T-helper 1 cell treated with Interleukin-12 subunit alpha and Interleukin-12 subunit beta and Interleukin-4 antibody, amounts not matched to agents 30 ng/mL and 1 ng/mL, for 36 hours (primary cell): Measurements from ENCODE around the gene SH3GLB2. TPM values are rescaled to one million over a fixed set of nuclear protein-coding genes. Genes with fewer than 3 reads are reported as not detected.

Experiments used
- intact Hi-C: fragments of 100-400 bp; cut with micrococcal nuclease; formaldehyde crosslinking; loops from one replicate; pipeline ENCODE4 v1.15.1; 2024
- total RNA-seq: library from RNA; stranded (reverse); gene quantifications from 2 replicates; pipeline ENCODE4 v1.2.3, GENCODE V29; 2022

SH3GLB2 gene
- total RNA-seq, 1 donor from 2014 or later, result 93.5 TPM

DNA sequence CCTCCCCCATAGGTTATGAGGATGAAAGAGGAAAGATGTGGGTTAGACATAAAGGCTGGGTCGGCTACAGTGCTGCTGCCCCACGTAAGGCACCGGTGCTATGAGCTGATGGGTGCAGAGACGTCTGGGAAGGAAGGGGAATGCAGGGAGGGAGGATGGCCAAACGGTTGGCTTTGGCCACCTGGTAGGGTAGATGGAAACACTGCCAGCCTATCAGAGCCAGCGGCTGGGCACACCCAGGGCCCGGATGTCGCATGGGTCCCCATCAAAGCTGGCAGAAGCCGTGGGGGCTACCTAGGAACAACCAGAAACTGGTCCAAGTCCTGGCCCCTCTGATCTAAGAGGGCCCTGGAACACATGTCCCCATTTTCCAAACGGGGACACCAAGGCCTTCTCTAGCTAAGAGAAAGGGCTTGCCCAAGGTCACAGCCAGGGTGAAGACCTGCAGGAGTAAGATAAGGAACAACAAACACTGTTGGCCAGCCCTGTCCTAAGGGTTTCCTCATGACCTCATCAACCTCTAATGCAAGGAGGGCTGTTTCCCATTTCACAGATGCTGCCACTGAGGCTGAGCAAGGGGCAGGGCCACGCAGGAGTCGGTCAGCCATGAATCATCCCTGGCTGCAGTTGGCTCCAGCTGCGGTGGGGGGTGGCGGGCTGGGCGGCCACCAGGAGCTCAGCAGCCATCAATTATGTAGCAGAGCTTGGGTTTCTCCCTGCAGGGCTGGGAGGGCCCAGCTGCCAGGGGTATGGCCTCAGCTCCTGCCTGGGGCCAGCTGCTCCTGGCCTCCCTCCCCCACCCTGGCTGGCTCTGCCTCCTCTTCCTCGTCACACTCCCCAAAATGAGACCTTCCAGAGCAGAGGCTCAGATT lies 4.9 kb downstream of the SH3GLB2 start:
- intact Hi-C loops, result loop anchor here (10.0 kb wide), 1 partner anchor 1248 kb away; the partner anchor contains the start of gene SH2D3C

DNA sequence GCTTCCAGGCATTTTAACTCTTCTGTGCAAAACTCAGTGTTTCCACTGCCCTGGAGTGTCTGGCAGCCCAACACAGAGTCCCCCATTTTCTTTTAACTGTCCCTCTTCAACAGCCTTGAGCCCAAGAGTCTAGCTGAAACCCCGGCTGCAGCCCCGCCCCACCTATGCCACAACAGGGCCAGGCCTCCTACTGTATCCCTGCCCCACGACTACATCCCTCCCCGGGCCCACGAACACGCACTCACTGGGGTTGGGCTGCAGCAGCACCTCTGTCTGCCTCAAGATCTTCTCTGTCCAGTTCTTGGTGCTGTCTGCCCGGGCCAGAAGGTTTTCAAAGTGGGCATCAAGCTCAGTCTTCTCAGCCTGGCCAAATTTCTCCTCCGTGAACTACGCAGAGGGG lies 6.1 kb downstream of the SH3GLB2 start:
- intact Hi-C loops, result loop anchor here (10.0 kb wide), 1 partner anchor 1247 kb away; the partner anchor contains the start of gene SH2D3C

DNA sequence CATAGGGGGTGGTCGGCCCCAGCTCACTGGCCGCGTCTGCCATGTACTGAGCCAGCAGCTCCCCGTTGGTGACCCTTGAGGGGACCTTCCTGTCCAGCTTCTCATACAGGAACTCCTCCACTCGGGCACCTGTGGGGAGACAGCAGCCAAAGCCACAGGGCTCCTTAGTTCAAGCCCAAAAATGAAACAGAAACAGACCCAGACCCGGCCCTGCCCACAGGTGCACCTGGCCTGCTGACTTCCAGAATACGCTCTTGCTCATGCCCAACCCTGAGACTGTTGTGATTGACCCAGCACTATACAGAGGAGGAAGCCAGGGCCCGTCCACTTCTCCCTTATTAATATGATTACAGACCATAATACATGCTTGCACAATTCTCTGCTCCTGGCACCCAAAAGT lies 7.0 kb downstream of the SH3GLB2 start:
- intact Hi-C loops, result loop anchor here (10.0 kb wide), 1 partner anchor 1246 kb away; the partner anchor contains the start of gene SH2D3C

DNA sequence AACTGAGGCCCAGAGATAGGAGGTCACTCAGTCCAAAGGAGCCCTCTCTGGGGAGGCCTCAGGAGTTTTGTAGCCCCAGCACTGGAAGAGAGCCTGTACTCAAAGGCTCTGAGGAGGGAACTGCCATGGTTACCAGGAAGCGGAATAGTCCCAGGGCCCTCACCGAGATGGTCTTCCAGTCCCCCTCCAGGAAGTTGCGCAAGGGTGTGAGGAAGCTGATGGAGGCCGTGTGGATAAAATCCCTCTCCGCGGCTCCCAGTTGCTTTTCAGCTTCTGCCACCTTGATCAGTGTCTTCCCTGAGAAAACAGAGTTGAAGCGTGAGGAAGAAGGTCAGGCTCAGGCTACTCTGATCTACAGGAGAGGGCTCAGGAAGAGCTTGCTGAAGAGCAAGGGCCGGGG lies 13.5 kb downstream of the SH3GLB2 start:
- intact Hi-C loops, result no loop called here

DNA sequence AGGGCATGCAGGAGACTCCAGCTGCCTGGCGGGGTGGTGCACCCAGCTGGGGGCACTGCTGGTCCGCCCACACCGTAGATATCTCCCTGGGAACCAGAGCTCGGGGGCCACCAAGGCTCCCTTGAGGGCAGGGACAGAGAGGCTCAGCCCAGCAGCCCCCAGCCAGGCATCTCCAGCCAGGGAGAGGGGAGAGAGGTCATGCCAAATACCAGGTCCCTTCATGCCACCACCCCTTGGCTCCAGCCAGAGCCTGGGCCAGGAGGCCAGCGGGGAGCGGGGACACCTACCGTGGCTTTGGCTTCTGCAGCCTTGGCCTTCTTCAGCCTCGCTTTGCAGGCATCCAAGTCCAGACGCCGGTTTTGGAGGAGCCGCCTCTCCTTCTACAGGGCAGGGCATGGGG lies 14.0 kb downstream of the SH3GLB2 start:
- intact Hi-C loops, result no loop called here

DNA sequence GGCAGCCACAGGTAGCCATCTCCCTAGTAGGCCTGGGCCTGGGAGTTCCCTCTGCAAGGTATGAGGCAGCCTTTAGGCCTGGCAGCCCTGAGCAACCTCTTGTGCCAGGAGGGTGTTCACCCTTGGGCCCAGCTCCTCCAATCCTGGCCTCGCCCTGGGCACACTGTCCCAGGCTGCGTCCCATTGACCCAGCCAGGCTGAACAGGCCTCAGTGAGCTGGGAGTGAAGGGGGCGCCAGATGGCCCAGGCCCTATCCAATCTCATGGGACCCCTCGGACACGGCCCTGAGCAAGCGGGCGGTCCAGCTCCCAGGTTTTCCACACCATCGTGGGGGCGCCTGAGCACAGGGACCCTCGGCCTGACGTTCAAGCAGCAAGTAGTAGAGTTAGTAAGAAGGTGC lies 14.5 kb downstream of the SH3GLB2 start:
- intact Hi-C loops, result no loop called here

DNA sequence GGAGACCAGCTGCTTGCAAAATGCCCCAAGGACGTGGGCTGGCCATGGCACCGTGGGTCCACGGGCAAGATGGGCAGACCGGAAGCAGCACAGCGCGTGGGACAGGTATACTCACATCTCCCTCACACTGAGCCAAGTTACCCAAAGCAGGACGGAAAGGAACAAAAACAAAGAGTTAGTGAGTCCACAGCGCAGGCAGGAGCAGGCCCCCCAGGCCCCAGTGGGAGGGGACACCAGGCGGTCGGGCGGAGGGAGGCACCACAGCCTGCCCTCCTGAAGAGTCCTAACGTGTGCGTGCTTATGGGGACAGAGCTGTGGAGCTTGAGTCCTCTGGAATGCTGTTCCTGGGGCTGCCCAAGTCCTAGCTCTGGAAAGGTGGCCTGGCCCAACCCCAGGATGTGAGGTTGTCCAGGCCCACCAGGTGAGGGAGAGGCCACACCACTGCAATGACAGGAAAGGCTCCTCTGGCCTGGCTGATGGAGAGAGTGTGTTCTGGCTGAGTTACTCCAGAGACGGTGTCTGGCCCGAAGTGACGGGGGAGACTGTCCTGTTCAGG lies 15.2 kb downstream of the SH3GLB2 start:
- intact Hi-C loops, result no loop called here

DNA sequence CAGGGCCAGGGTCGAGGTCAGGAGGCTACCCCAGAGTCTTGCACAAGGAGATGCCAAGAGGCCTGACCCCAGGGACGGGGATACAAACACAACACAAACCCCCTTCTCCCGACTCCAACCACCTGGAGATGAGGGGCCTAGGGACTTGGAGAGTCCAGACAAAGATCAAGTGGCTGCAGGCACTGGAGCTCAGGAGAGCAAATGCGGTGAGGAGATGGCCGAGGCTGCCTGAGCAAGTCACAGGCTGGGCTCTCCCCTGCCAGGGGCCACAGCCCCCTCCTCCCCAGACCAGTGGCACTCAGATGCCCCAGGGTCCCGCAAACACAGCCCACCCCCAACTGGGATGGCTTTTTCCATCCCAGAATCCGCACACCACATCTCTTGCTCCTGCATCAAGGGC lies 15.8 kb downstream of the SH3GLB2 start:
- intact Hi-C loops, result no loop called here

DNA sequence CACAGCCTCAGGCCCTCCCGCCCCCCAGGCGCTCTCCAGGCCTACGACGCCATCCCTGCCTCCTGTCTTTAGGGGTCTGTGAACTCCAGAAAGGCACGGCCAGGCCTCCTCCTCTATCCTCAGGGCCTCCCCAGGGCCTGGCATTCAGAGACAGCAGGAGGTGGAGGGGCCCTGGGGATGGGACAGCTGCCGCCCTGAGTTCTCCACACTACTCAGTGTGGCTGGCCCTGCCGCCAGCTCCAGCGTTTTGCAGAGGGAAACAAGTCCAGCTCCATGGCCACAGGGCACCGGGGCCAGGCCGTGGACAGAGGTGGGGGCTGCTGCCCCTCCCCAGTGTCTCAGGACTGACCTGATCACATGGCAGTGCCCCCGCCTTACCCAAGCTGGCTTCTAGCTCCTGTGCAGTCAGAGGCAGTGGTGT lies 16.4 kb downstream of the SH3GLB2 start:
- intact Hi-C loops, result no loop called here

DNA sequence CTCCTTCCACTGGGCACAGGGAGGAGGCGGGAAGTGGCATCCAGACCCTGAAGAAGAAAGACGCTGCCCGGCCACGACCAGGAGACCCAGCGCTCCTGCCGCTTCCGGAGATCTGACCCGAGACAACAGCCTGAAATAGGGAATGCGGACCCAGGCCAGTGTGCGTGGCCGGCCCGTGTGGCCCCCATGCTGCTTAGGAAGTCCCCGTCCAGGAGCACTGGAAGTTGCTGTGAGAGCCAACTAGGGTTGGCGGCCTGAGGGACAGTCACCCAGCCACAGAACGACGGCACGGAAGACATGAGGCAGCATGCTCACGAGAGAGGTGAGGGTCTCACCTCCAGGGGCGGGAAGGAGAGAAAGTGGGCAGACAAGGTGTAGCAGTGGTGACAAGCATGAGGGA lies 17.0 kb downstream of the SH3GLB2 start:
- intact Hi-C loops, result no loop called here

DNA sequence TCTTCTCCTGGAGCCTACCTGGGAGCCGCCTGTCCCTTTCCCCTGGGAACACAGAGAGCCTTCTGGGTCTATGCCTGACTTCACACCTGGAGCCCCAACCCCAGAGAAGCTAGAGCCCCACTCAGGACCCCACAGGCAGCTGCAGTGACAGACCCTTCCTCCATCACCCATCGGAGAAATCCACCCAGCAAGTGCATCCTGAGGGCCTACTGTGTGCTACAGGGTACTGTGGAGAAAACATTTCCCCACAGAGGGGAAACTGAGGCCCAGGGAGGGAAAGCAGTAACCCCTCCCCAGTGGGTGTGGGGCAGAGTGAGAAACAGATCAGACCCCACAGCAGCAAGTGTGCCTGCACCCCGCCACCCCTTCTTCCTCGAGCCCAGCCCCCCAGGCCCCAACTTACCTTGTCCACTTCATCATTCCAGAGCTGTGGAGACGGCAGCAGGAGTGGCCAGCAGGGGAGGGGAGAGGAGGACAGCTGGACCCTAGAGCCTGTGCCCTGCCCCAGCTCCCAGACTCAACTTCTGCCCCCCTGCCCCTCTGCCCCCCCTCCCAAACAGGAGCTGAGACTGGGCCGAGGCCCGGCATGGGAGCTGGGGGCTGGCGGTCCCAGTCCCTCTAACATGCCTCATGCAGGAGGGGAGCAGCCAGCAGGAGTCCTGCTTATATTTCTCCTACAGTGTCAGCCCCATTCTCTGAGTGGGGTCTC lies 17.7 kb downstream of the SH3GLB2 start:
- intact Hi-C loops, result no loop called here

DNA sequence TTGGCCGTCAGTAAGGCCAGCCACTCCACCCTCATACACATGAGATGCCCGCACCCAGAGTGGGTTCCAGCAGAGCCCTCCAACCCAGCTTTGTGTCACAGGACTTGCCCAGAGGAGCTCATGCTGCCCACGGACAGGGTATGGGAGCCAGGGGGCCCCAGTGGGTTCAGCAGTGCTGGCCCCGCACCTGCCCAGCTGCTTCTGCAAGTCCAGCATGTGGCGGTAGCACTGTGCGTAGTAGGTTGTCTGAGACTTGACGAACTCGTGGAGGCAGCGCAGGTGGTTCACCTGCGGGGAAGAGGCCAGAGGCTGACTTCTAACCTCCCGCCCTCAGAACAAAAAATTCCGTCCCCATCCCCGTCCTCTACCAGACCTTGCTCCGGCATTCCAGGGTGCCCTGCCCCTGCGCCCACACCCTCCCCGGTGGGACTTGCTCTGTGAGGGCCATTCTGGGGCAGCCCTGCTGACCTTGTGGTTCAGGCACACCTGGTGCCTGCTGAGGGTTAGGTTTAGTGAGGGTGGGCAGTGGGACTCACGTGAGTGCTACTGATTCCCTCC lies 18.5 kb downstream of the SH3GLB2 start:
- intact Hi-C loops, result loop anchor here (5.0 kb wide), 1 partner anchor 147 kb away; no protein-coding TSS in a partner anchor

DNA sequence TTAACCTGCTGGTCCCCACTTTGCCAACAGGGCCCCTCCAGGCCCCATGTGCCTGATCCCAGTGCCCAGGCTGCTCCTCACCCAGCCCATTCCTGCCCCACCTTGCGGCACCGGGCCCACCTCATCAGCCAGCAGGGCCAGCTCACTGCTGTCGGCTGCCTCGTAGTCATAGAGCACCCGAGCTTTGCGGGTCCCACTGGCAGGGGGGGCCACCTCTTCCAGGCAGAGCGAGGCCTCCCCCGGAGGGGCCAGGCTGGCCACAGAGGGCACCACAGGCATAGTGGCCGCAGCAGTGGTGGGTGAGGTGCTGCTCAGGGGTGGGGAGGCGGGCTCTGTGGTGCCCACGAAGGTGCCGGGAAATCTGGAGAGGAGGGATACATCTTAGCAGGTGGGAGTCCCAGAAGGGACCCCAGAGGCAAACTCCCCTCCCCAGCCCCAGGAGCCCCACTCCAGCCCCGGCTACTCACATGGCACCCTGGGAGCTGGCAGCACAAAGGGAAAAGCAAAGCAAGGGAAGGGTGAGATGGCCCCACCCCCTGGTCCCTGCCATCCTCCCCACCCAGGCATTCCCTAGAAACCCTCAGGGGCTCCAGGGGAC lies 19.0 kb downstream of the SH3GLB2 start:
- intact Hi-C loops, result loop anchor here (5.0 kb wide), 1 partner anchor 147 kb away; no protein-coding TSS in a partner anchor

DNA sequence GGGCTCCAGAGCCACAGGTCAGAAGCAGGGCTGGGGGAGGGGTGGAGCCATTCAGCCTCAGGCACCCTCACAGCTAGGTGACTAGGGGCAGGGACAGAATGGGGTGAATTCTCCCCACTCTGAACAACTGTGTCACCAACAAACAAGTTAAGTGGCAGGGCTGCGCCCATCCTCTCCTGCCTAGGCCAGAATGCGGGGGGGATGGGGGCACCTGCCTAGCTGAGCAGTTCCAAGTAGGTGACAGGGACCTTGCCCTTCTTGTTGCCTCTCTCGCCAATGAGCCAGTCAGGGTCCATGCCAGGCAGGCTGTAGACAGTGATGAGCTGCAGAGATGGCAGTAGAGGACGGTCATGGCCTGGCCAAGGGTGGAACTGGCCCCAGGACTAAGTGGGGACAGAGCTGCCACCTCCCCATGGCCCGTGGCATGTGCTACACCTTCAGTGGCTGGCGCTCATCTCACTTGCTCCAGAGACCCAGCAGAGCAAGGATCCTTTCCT lies 19.6 kb downstream of the SH3GLB2 start:
- intact Hi-C loops, result loop anchor here (5.0 kb wide), 1 partner anchor 146 kb away; no protein-coding TSS in a partner anchor

DNA sequence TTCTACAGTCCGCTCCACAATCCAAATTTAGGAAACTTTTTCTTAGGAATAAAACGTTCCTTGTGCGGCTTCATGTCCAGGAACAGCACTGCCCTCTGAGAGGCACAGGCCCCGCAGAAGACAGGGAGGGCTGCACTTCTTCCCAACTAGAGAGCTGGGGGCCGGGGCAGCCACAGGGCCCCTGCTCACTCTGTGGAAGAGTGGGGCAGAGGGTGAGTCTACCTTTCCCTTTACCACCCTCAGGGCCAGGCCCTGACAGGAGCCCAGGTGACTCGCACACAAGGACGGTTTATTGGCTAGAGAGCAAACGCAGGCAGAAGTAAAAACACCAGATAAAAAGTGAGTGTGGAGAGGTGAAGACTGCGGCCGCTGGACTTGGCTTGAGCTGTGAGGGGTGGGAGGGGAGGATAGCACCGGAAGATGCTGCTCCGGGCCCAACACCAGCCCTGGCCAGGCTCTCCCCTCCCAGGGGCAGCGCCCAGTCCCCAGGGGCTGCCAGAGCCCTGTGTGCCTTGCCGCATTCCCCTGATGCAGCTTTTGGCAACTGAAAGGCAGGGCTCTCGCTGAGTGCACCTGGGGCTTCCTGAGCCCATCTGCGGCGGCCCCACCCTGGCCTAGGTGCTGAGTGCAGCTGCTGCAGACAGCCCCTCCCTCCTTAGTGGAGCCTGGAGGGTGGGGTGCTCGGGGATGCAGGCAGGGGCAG lies 20.2 kb downstream of the SH3GLB2 start:
- intact Hi-C loops, result loop anchor here (5.0 kb wide), 1 partner anchor 146 kb away; no protein-coding TSS in a partner anchor

DNA sequence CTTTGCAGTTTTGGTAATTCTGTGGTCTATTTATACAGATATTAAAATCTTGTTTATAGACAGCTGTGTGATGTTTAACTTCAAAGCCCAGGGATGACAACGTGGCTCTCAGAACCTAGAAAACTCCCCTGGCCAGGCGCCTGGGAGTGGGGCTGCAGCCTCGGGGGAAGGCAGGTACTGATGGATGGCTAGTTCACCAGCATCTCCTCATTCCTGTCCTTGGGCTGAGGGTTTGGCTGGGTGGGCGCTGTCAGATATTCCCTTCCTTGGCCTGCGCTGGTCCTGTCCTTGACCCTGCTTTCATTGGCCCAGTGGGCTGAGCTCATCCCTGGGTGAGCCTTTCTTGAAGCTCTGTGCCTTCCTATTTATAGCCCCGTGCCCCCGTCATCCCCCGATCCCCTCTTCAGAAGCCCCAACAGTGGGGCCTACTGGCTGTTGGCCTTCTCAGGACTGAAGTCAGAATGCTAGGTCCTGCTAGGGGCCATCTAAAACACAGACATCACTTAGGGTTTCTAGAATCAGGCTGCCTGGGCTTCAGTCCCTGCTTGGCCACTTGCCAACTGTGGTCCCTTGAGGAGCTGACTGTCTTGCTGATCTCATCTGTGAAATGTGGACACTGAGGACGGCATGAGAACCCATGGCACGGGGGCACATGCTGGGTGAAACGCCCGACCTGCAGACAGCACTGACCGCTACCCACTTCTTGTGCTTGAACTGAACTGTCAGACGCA lies 20.9 kb downstream of the SH3GLB2 start:
- intact Hi-C loops, result loop anchor here (5.0 kb wide), 1 partner anchor 145 kb away; no protein-coding TSS in a partner anchor

DNA sequence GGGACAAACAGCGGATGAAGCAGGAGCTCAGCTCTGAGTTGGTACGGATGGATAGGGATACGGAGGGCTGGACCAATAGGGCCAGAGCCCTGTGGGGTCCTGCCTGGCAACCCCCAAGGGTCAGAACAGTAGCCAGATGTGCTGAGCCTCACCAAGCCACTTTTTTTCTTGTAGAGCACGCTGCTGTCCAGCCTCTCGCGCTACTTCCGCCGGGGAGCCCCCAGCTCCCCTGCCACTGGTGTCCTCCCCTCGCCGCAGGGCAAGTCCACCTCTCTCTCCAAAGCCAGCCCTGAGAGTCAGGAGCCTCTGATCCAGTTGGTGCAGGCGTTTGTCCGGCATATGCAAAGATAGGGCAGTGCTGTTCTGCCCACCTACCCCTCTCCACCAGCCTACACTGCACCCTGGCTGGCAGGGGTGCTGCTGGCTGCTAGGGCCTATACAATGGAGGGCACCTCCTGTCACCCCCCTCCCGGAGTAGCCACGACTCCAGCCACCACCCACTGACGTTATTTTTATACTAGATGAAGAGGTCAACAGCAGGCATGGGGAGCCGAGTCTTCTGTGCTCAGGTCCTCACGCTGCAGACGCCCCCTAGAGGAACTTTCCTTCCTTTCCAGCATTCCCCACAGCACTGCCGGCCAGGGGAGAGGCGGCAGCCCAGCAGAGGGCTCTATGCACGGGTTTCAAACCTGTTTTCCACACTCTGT lies 21.6 kb downstream of the SH3GLB2 start:
- intact Hi-C loops, result loop anchor here (5.0 kb wide), 1 partner anchor 144 kb away; no protein-coding TSS in a partner anchor

DNA sequence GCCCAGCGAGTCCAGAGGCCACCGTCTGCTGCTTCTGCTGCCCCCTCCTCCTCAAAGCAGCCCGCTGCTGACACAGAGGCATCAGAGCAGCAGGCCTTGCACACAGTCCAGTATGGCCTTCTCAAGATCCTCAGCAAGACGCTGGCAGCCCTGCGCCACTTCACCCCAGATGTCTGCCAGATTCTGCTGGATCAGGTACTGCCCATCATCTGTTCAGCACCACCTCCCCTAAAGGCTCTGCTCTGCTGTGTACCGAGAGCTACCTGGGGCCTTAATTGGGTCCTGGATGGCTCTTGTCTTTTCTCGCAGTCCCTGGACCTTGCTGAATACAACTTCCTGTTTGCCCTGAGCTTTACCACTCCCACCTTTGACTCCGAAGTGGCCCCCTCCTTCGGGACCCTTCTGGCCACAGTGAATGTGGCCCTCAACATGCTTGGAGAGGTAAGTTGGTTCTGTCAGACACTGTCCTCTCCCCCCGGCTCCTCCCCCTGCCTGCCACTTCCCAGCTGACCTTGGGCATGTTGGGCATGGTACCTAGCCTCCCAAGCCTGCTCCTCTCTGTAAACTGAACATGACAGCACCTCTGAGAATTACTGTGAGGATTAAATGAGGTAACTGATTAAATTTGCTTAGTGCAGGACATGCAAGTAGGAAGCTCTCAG lies 22.7 kb downstream of the SH3GLB2 start:
- intact Hi-C loops, result loop anchor here (5.0 kb wide), 1 partner anchor 143 kb away; no protein-coding TSS in a partner anchor
